SK-N-SH (cell line): ENCODE data around the gene ZNF101. TPM values are rescaled to one million over a fixed set of nuclear protein-coding genes. Genes with fewer than 3 reads are reported as not detected.

Experiments used
- CTCF ChIA-PET: fragments of 300-600, 350-600 bp; formaldehyde crosslinking; extraction: SDS; loops from one replicate; lab custom pipeline; 2021; lab: Yijun Ruan, JAX
- POLR2A ChIA-PET: fragments of 350-600 bp; sonication (Branson Sonifier 250); formaldehyde crosslinking; extraction: SDS; loops from one replicate; lab custom pipeline; 2020; ENCODE audit warnings: antibody characterized with exemption, inconsistent platforms; lab: Yijun Ruan, JAX
- DNase-seq: peaks from one replicate; pipeline ENCODE4 v3.0.0; 2012
- H2AFZ ChIP-seq: fragments of 200-600 bp; sonication (generic); 2 replicates; pipeline ENCODE4 v1.8.1; 2016; ENCODE audit warnings: antibody characterized with exemption, mild to moderate bottlenecking, low read depth
- H3F3A ChIP-seq: fragments of 200-600 bp; sonication (generic); replicated peaks from 2 replicates; pipeline ENCODE3; 2016; ENCODE audit warnings: antibody characterized with exemption, mild to moderate bottlenecking; ENCODE audit not compliant: insufficient read depth
- H3K27ac ChIP-seq, 2 experiments: fragments of 200-500 bp in 1 of 2; fragments of 200-600 bp in 1 of 2; sonication (Bioruptor generic) in 1 of 2; sonication (generic), shearing (Covaris generic) in 1 of 2; 2 replicates each; pipeline versions ENCODE4 v1.5.1 to v1.6.1; 2014 to 2016; ENCODE audit warnings: low read depth in 2 of 2, inconsistent platforms in 1 of 2, low read length in 1 of 2, mild to moderate bottlenecking in 1 of 2, mixed read lengths in 1 of 2
- H3K27me3 ChIP-seq: fragments of 200-600 bp; sonication (generic), shearing (Covaris generic); 2 replicates; pipeline ENCODE4 v1.6.1; 2016; ENCODE audit warnings: mixed run types; ENCODE audit not compliant: insufficient read depth
- H3K36me3 ChIP-seq, 2 experiments: fragments of 200-500 bp in 1 of 2; fragments of 200-600 bp in 1 of 2; sonication (Bioruptor generic) in 1 of 2; sonication (generic) in 1 of 2; replicated peaks in 1 of 2; 2 replicates each; pipeline versions ENCODE3 to v1.5.1; 2014 to 2016; ENCODE audit warnings: low read length in 1 of 2, mild to moderate bottlenecking in 1 of 2; ENCODE audit not compliant: insufficient read depth in 2 of 2, control insufficient read depth in 1 of 2
- H3K4me1 ChIP-seq, 2 experiments: fragments of 200-500 bp in 1 of 2; fragments of 200-600 bp in 1 of 2; sonication (Bioruptor generic) in 1 of 2; sonication (generic), shearing (Covaris generic) in 1 of 2; 2 replicates each; pipeline versions ENCODE4 v1.5.1 to v1.6.1; 2014 to 2016; ENCODE audit warnings: low read depth in 1 of 2, low read length in 1 of 2, mixed run types in 1 of 2; ENCODE audit not compliant: insufficient read depth in 2 of 2, control insufficient read depth in 1 of 2
- H3K4me2 ChIP-seq: fragments of 200-600 bp; sonication (generic), shearing (Covaris generic); 2 replicates; pipeline ENCODE4 v1.6.1; 2017; ENCODE audit warnings: mixed run types
- H3K4me3 ChIP-seq, 2 experiments: fragments of 200-500 bp in 1 of 2; fragments of 200-600 bp in 1 of 2; sonication (Bioruptor generic) in 1 of 2; sonication (generic), shearing (Covaris generic) in 1 of 2; 2 replicates each; pipeline versions ENCODE4 v1.5.1 to v1.8.1; 2014 to 2016; ENCODE audit warnings: low read depth in 2 of 2, inconsistent platforms in 1 of 2, low read length in 1 of 2, mild to moderate bottlenecking in 1 of 2, mixed read lengths in 1 of 2, moderate library complexity in 1 of 2
- H3K79me2 ChIP-seq: fragments of 200-600 bp; sonication (generic); 2 replicates; pipeline ENCODE4 v1.8.1; 2017; ENCODE audit warnings: mild to moderate bottlenecking; ENCODE audit not compliant: insufficient read depth
- H3K9ac ChIP-seq: fragments of 200-600 bp; sonication (generic); 2 replicates; pipeline ENCODE4 v1.6.1; 2017; ENCODE audit warnings: mixed run types
- H3K9me2 ChIP-seq: fragments of 200-600 bp; sonication (generic); 2 replicates; pipeline ENCODE4 v1.6.1; 2017; ENCODE audit warnings: mixed run types
- H3K9me3 ChIP-seq: fragments of 200-600 bp; sonication (generic); 2 replicates; pipeline ENCODE4 v1.6.1; 2017; ENCODE audit warnings: mixed run types, mild to moderate bottlenecking, moderate library complexity
- H4K20me1 ChIP-seq: fragments of 200-600 bp; sonication (generic); 2 replicates; pipeline ENCODE4 v1.6.1; 2017; ENCODE audit warnings: mild to moderate bottlenecking, mixed run types; ENCODE audit not compliant: insufficient read depth
- CTCF ChIP-seq: fragments of 200-600 bp; sonication (generic); IDR thresholded peaks from 2 replicates; pipeline ENCODE4 v1.6.1; 2017; ENCODE audit warnings: antibody characterized with exemption, mild to moderate bottlenecking, moderate library complexity
- FOXJ3 ChIP-seq: sonication (generic); formaldehyde crosslinking; IDR thresholded peaks from 2 replicates; pipeline ENCODE4 v1.5.1; 2020; ENCODE audit warnings: mild to moderate bottlenecking, missing genetic modification reagents
- FOXM1 ChIP-seq: IDR thresholded peaks from 2 replicates; pipeline ENCODE4 v1.4.0; 2012; ENCODE audit warnings: low read depth, mild to moderate bottlenecking
- GABPA ChIP-seq: IDR thresholded peaks from 2 replicates; pipeline ENCODE4 v1.4.0; 2012; ENCODE audit warnings: low read depth, mild to moderate bottlenecking
- IRF3 ChIP-seq: fragments of 150-350 bp; IDR thresholded peaks from 2 replicates; pipeline ENCODE4 v1.6.1; 2016; ENCODE audit warnings: mild to moderate bottlenecking, low read depth, low read length
- JUND ChIP-seq: IDR thresholded peaks from 2 replicates; pipeline ENCODE4 v1.4.0; 2012
- NFIC ChIP-seq: IDR thresholded peaks from 2 replicates; pipeline ENCODE4 v1.4.0; 2012; ENCODE audit warnings: borderline replicate concordance
- RAD21 ChIP-seq: IDR thresholded peaks from 2 replicates; pipeline ENCODE4 v1.6.1; 2012; ENCODE audit warnings: mild to moderate bottlenecking, low read length
- RCOR1 ChIP-seq: fragments of 150-350 bp; IDR thresholded peaks from 2 replicates; pipeline ENCODE4 v1.6.1; 2017; ENCODE audit warnings: antibody characterized with exemption, low read length
- TAF1 ChIP-seq: IDR thresholded peaks from 2 replicates; pipeline ENCODE4 v1.6.1; 2012; ENCODE audit warnings: low read depth, mild to moderate bottlenecking, low read length, moderate library complexity, borderline replicate concordance
- USF2 ChIP-seq: fragments of 150-350 bp; IDR thresholded peaks from 2 replicates; pipeline ENCODE4 v1.6.1; 2017; ENCODE audit warnings: antibody characterized with exemption, low read length, low read depth, borderline replicate concordance
- YY1 ChIP-seq: IDR thresholded peaks from 2 replicates; pipeline ENCODE4 v1.4.0; 2012; ENCODE audit warnings: low read depth, mild to moderate bottlenecking
- WGBS: methylation state at CpG from one replicate; pipeline ENCODE4 v1.1.6; 2017; ENCODE audit warnings: low lambda C conversion rate; 5-methylcytosine and 5-hydroxymethylcytosine counted together
- polyA plus RNA-seq, 3 experiments: library from polyadenylated mRNA; depleted of rRNA; stranded (reverse); fragments of >200 nt; gene quantifications; 2 replicates each; pipeline ENCODE4 v1.2.3, GENCODE V29; 2012
- TF ChIP-seq, protein P1 (sequence below): IDR thresholded peaks from 2 replicates; pipeline ENCODE4 v1.6.1; 2012; ENCODE audit warnings: mild to moderate bottlenecking, low read depth, low read length, moderate library complexity
- TF ChIP-seq, protein P2 (sequence below): IDR thresholded peaks from 2 replicates; pipeline ENCODE4; 2012
- TF ChIP-seq, protein P3 (sequence below): IDR thresholded peaks from 2 replicates; pipeline ENCODE4 v1.4.0; 2012; ENCODE audit warnings: low read depth, borderline replicate concordance

The ZNF101 gene
- polyA plus RNA-seq, 1 of the 3 experiments (the other 2 are of a cell fraction) = 2.4 TPM

- H3K9me2 ChIP-seq = no peaks in the 10 kb centered on the region
- no peak for DNase-seq
- H2AFZ ChIP-seq = no peak overlapping the region
- H3K9ac ChIP-seq = no peak overlapping the region
- CTCF ChIA-PET = interaction anchor here (1.5 to 6.1 kb wide), 3 partner anchors 10 to 98 kb away, joined by 5 to 28 read pairs (median 17); partner anchors contain the start of gene GMIP
- H3K4me2 ChIP-seq = no peak overlapping the region
- H4K20me1 ChIP-seq = no peaks in the 10 kb centered on the region
- H3K4me1 ChIP-seq = peaks cover 0 to 13% of the 10 kb centered on the region in 2 experiments; a peak in 1 of 4 replicates
- 100% methylated on average over 2 of the region's 2 CpGs for WGBS
- POLR2A ChIA-PET = no interaction called here
- H3F3A ChIP-seq = no peaks in the 10 kb centered on the region
- TF ChIP-seq, protein P1, sequence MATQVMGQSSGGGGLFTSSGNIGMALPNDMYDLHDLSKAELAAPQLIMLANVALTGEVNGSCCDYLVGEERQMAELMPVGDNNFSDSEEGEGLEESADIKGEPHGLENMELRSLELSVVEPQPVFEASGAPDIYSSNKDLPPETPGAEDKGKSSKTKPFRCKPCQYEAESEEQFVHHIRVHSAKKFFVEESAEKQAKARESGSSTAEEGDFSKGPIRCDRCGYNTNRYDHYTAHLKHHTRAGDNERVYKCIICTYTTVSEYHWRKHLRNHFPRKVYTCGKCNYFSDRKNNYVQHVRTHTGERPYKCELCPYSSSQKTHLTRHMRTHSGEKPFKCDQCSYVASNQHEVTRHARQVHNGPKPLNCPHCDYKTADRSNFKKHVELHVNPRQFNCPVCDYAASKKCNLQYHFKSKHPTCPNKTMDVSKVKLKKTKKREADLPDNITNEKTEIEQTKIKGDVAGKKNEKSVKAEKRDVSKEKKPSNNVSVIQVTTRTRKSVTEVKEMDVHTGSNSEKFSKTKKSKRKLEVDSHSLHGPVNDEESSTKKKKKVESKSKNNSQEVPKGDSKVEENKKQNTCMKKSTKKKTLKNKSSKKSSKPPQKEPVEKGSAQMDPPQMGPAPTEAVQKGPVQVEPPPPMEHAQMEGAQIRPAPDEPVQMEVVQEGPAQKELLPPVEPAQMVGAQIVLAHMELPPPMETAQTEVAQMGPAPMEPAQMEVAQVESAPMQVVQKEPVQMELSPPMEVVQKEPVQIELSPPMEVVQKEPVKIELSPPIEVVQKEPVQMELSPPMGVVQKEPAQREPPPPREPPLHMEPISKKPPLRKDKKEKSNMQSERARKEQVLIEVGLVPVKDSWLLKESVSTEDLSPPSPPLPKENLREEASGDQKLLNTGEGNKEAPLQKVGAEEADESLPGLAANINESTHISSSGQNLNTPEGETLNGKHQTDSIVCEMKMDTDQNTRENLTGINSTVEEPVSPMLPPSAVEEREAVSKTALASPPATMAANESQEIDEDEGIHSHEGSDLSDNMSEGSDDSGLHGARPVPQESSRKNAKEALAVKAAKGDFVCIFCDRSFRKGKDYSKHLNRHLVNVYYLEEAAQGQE = no peak
- TF ChIP-seq FOXM1 (no peak), CTCF (no peak), YY1 (no peak), JUND (no peak), TAF1 (no peak), FOXJ3 (CRISPR knock-in tag) (no peak), USF2 (no peak), IRF3 (no peak), NFIC (no peak), RCOR1 (no peak), GABPA (no peak), RAD21 (no peak)
- TF ChIP-seq, protein P2, sequence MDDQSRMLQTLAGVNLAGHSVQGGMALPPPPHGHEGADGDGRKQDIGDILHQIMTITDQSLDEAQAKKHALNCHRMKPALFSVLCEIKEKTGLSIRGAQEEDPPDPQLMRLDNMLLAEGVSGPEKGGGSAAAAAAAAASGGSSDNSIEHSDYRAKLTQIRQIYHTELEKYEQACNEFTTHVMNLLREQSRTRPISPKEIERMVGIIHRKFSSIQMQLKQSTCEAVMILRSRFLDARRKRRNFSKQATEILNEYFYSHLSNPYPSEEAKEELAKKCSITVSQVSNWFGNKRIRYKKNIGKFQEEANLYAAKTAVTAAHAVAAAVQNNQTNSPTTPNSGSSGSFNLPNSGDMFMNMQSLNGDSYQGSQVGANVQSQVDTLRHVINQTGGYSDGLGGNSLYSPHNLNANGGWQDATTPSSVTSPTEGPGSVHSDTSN = no peak
- TF ChIP-seq, protein P3, sequence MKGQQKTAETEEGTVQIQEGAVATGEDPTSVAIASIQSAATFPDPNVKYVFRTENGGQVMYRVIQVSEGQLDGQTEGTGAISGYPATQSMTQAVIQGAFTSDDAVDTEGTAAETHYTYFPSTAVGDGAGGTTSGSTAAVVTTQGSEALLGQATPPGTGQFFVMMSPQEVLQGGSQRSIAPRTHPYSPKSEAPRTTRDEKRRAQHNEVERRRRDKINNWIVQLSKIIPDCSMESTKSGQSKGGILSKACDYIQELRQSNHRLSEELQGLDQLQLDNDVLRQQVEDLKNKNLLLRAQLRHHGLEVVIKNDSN = no peak
- TF ChIP-seq, all 33 proteins: peak for 0
- Histone ChIP-seq H3K27ac (no peak overlapping the region), H3K4me3 (no peak overlapping the region), H3K79me2 (no peaks in the 10 kb centered on the region), H3K36me3 (peaks cover 7 to 11% of the 10 kb centered on the region in 2 experiments), H3K27me3 (no peaks in the 10 kb centered on the region), H3K9me3 (no peaks in the 10 kb centered on the region)
These were observed 38.2 kb upstream of the ZNF101 start for GRCh38 chr19:19630426-19630825.
